HCT116 (cell line): ENCODE data around the gene REEP5. TPM values are rescaled to one million over a fixed set of nuclear protein-coding genes. Genes with fewer than 3 reads are reported as not detected.
"Not testable (repeated sequence)": the region's sequence is repeated elsewhere in the genome, so short reads cannot be mapped to it uniquely, and the experiment has no call there.

Experiments used
- ATAC-seq: fragments of 200-7000 bp; cut with Tn5 transposase; 2 replicates; pipeline ENCODE4 v1.9.1; 2020; ENCODE audit warnings: mild to moderate bottlenecking, moderate library complexity
- BruUV-seq: library from RNA; stranded (reverse); fragments of 400-500 nt; replicated peaks from 2 replicates; lab custom pipeline; 2021; lab: Mats Ljungman, UMichigan
- CTCF ChIA-PET: fragments of 300-600 bp; sonication (Branson Sonifier 250); formaldehyde crosslinking; loops from one replicate; lab custom pipeline; 2021; ENCODE audit warnings: antibody characterized with exemption; lab: Charles Lee
- POLR2A ChIA-PET: fragments of 300-600, 350-600 bp; sonication (Branson Sonifier 250); formaldehyde crosslinking; loops from one replicate; lab custom pipeline; 2021; ENCODE audit warnings: antibody characterized with exemption; lab: Charles Lee
- RAD21 ChIA-PET, 2 experiments: fragments of 300-600 bp; sonication (Branson Sonifier 250); formaldehyde crosslinking; loops; one replicate each; lab custom pipeline; 2023; ENCODE audit warnings: low total read pairs in 2 of 2; ENCODE audit not compliant: uncharacterized antibody in 2 of 2, unreplicated experiment in 2 of 2, low non-redundant PET in 1 of 2; lab: Charles Lee
- DNase-seq: peaks from one replicate; pipeline ENCODE4 v3.0.0-alpha.2; 2010; ENCODE audit warnings: low read depth, low spot score
- H2AFZ ChIP-seq: fragments of 200-600 bp; shearing (Covaris generic), sonication (generic); 2 replicates; pipeline ENCODE4 v1.6.1; 2017; ENCODE audit warnings: low read depth, mixed run types, mixed read lengths, antibody characterized with exemption, low read length; ENCODE audit not compliant: poor library complexity, severe bottlenecking
- H3K27ac ChIP-seq: 2 replicates; pipeline ENCODE4 v1.5.1; 2012; ENCODE audit warnings: low read depth, low read length
- H3K27me3 ChIP-seq: fragments of 200-600 bp; sonication (generic); 2 replicates; pipeline ENCODE4 v1.6.1; 2016; ENCODE audit warnings: mixed run types, low read length, mixed read lengths; ENCODE audit not compliant: insufficient read depth
- H3K36me3 ChIP-seq, 2 experiments: fragments of 200-500 bp in 1 of 2; fragments of 200-600 bp in 1 of 2; sonication (Bioruptor generic) in 1 of 2; sonication (generic) in 1 of 2; 2 replicates each; pipeline versions ENCODE4 v1.5.1 to v1.6.1; 2014 to 2016; ENCODE audit warnings: low read length in 2 of 2, inconsistent platforms in 1 of 2, mixed read lengths in 1 of 2, mixed run types in 1 of 2; ENCODE audit not compliant: insufficient read depth in 2 of 2, control insufficient read depth in 1 of 2
- H3K4me1 ChIP-seq, 2 experiments: fragments of 200-600 bp in 1 of 2; sonication (generic) in 1 of 2; 2 replicates each; pipeline versions ENCODE4 v1.5.1 to v1.6.1; 2012 to 2017; ENCODE audit warnings: low read length in 2 of 2, inconsistent platforms in 1 of 2, mild to moderate bottlenecking in 1 of 2, mixed read lengths in 1 of 2, mixed run types in 1 of 2, moderate library complexity in 1 of 2; ENCODE audit not compliant: insufficient read depth in 2 of 2, control insufficient read depth in 1 of 2
- H3K4me2 ChIP-seq: fragments of 200-600 bp; sonication (generic); 2 replicates; pipeline ENCODE4 v1.6.1; 2017; ENCODE audit warnings: mixed run types, low read length, mixed read lengths
- H3K4me3 ChIP-seq, 2 experiments: fragments of 200-600 bp in 1 of 2; sonication (generic) in 1 of 2; replicated peaks in 1 of 2; 2 replicates each; pipeline ENCODE4 v1.5.1; 2011 to 2016; ENCODE audit warnings: low read length in 2 of 2, control low read depth in 1 of 2, low read depth in 1 of 2, mild to moderate bottlenecking in 1 of 2, mixed read lengths in 1 of 2, mixed run types in 1 of 2
- H3K79me2 ChIP-seq: fragments of 200-600 bp; sonication (generic); 2 replicates; pipeline ENCODE4 v1.6.1; 2017; ENCODE audit warnings: mild to moderate bottlenecking, mixed run types, low read length, moderate library complexity, mixed read lengths; ENCODE audit not compliant: insufficient read depth
- H3K9ac ChIP-seq: fragments of 200-600 bp; sonication (generic); 2 replicates; pipeline ENCODE4 v1.6.1; 2016; ENCODE audit warnings: low read length, mixed read lengths
- H3K9me2 ChIP-seq: fragments of 200-600 bp; sonication (generic), shearing (Covaris generic); 2 replicates; pipeline ENCODE4 v1.6.1; 2017; ENCODE audit warnings: mixed run types, mild to moderate bottlenecking, moderate library complexity; ENCODE audit not compliant: insufficient read depth
- H3K9me3 ChIP-seq, 2 experiments: fragments of 200-500 bp in 1 of 2; fragments of 200-600 bp in 1 of 2; sonication (Bioruptor generic) in 1 of 2; sonication (generic) in 1 of 2; 2 replicates each; pipeline ENCODE4 v1.6.1; 2014 to 2017; ENCODE audit warnings: low read length in 2 of 2, mixed read lengths in 2 of 2, inconsistent platforms in 1 of 2, low read depth in 1 of 2, mild to moderate bottlenecking in 1 of 2, mixed run types in 1 of 2, moderate library complexity in 1 of 2; ENCODE audit not compliant: control insufficient read depth in 1 of 2, insufficient read depth in 1 of 2
- H4K20me1 ChIP-seq: fragments of 200-600 bp; sonication (generic), shearing (Covaris generic); 2 replicates; pipeline ENCODE4 v1.6.1; 2017; ENCODE audit warnings: mixed run types, mild to moderate bottlenecking, moderate library complexity; ENCODE audit not compliant: insufficient read depth
- CBX3 ChIP-seq: IDR thresholded peaks from 2 replicates; pipeline ENCODE4 v1.6.1; 2012; ENCODE audit warnings: low read depth
- FOSL1 ChIP-seq: IDR thresholded peaks from 2 replicates; pipeline ENCODE4 v1.6.1; 2012; ENCODE audit warnings: low read depth
- JUND ChIP-seq: IDR thresholded peaks from 2 replicates; pipeline ENCODE4 v1.6.1; 2012
- MAX ChIP-seq: IDR thresholded peaks from 2 replicates; pipeline ENCODE4 v1.6.1; 2012
- SP1 ChIP-seq: IDR thresholded peaks from 2 replicates; pipeline ENCODE4 v1.6.1; 2012; ENCODE audit warnings: low read depth
- YY1 ChIP-seq: IDR thresholded peaks from 2 replicates; pipeline ENCODE4 v1.6.1; 2011; ENCODE audit warnings: low read length, low read depth, moderate library complexity, mild to moderate bottlenecking; ENCODE audit not compliant: insufficient replicate concordance; ENCODE audit errors: extremely low read depth
- intact Hi-C: fragments of 100-400 bp; cut with micrococcal nuclease; formaldehyde crosslinking; loops from 2 replicates; pipeline ENCODE4 v1.10.0; 2022
- total RNA-seq: library from RNA; stranded (reverse); gene quantifications from one replicate; pipeline ENCODE4 v1.2.1, GENCODE V29; 2021; ENCODE audit not compliant: unreplicated experiment

Gene REEP5
- total RNA-seq, 1 experiment from 2014 or later, result 71.7 TPM

DNA sequence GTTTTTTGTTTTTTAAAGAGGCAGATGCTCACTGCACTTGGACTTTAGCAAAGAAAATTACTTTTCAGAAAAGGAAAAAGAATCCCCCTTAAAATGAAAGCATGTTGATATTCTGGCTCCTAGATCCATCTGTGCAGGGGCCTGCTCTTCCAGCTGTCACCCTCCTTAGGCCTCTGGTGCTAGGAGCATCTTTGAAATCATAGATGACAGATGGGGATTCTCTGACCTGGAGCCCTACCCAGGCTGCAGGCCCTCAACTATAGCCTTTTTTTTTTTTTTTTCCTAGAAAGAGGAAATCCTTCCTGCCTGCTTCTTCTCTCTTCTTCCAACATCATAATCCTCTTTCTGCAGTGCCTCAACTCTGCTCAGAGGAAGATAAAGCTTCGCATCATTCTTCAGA lies 38.3 kb upstream of the REEP5 start:
- intact Hi-C loops, result no loop called here
- Histone ChIP-seq H3K4me1 (peaks cover 32 to 45% of the 10 kb centered on the region in 2 experiments), H3K27me3 (no peaks in the 10 kb centered on the region), H3K9me2 (no peaks in the 10 kb centered on the region), H3K79me2 (no peaks in the 10 kb centered on the region), H3K4me3 (peak overlapping the region in 1 of 2 experiments; percentile 16; a peak in 1 of 4 replicates), H3K4me2 (peak overlapping the region; percentile 64), H4K20me1 (no peaks in the 10 kb centered on the region), H3K9me3 (no peaks in the 10 kb centered on the region), H3K36me3 (no peaks in the 10 kb centered on the region), H2AFZ (peak overlapping the region; percentile 81), H3K27ac (no peak overlapping the region), H3K9ac (peak overlapping the region; percentile 2; the same call in 1 of the 2 replicates)
- POLR2A ChIA-PET, result interaction anchor here (1.5 kb wide), 1 partner anchor 16 kb away, joined by 4 read pairs; the partner anchor contains the start of gene DCP2
- CTCF ChIA-PET, result no interaction called here
- no peak for ATAC-seq
- no peak for TF ChIP-seq YY1
- no peak for DNase-seq
- no TSS peak for BruUV-seq
- RAD21 ChIA-PET, result interaction anchor here in 1 of 2 experiments (1.7 kb wide), 1 partner anchor 38 kb away, joined by 5 read pairs; the partner anchor contains the start of gene REEP5

DNA sequence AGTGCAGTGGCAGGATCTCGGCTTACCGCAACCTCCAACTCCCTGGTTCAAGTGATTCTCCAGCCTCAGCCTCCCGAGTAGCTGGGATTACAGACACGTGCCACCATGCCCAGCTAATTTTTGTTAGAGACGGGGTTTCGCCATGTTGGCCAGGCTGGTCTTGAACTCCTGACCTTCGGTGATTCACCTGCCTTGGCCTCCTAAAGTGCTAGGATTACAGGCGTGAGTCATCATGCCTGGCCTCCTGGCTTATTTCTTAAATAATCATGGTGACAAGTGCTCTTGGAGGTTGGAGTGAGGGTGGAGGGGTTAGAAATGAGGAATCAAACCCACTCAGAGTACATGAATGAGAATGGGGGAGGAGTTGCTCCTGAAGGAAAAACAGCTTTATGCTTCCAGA lies 37.8 kb upstream of the REEP5 start:
- peak; percentile 59 for ATAC-seq
- not testable (repeated sequence) for H3K36me3 ChIP-seq
- H3K4me1 ChIP-seq, result peaks cover 32 to 45% of the 10 kb centered on the region in 2 experiments

More for the DNA sequence above, 37.8 kb upstream of the REEP5 start:
- Histone ChIP-seq H3K4me2 (peak overlapping the region; percentile 64), H3K4me3 (peak overlapping the region in 1 of 2 experiments; percentile 16; a peak in 1 of 4 replicates), H2AFZ (peak overlapping the region; percentile 81), H3K9ac (peak overlapping the region; percentile 2)
- H3K79me2 ChIP-seq, H3K9me3 ChIP-seq, BruUV-seq, POLR2A ChIA-PET, H3K27me3 ChIP-seq, CTCF ChIA-PET, H3K27ac ChIP-seq, H4K20me1 ChIP-seq, H3K9me2 ChIP-seq: not testable (repeated sequence)
- peak; percentile 61 for DNase-seq
- RAD21 ChIA-PET, result interaction anchor here in 1 of 2 experiments (1.7 kb wide), 1 partner anchor 38 kb away, joined by 5 read pairs; the partner anchor contains the start of gene REEP5
- intact Hi-C loops, result loop anchor here (2.0 kb wide), 1 partner anchor 37 kb away; the partner anchor contains the start of gene REEP5
- TF ChIP-seq SP1 (peak; percentile 53), CBX3 (peak; percentile 23; the same call in 1 of the 2 replicates), JUND (peak; percentile 85), MAX (peak; percentile 59), FOSL1 (peak; percentile 89)
